Activated naive CD4-positive, alpha-beta T cell treated with anti-CD3 and anti-CD28 coated beads, Interleukin-2, amount 50 U/mL, for 24 hours (primary cell): ENCODE data around the gene HSFX2.
"Not testable (repeated sequence)": the region's sequence is repeated elsewhere in the genome, so short reads cannot be mapped to it uniquely, and the experiment has no call there.

Experiments used
- H3K27ac Mint-ChIP-seq: one replicate; pipeline ENCODE4 v1.8.0; 2021; ENCODE audit warnings: mild to moderate bottlenecking, mixed read lengths
- H3K27me3 Mint-ChIP-seq: one replicate; pipeline ENCODE4 v1.8.0; 2021; ENCODE audit warnings: mixed read lengths
- H3K36me3 Mint-ChIP-seq: one replicate; pipeline ENCODE4 v1.8.0; 2021; ENCODE audit warnings: mixed read lengths
- H3K4me1 Mint-ChIP-seq: one replicate; pipeline ENCODE4 v1.8.0; 2021; ENCODE audit warnings: mixed read lengths
- H3K4me3 Mint-ChIP-seq: one replicate; pipeline ENCODE4 v1.8.0; 2021; ENCODE audit warnings: mild to moderate bottlenecking, mixed read lengths
- H3K9me3 Mint-ChIP-seq: one replicate; pipeline ENCODE4 v1.8.0; 2021; ENCODE audit warnings: mixed read lengths

Gene HSFX2, protein sequence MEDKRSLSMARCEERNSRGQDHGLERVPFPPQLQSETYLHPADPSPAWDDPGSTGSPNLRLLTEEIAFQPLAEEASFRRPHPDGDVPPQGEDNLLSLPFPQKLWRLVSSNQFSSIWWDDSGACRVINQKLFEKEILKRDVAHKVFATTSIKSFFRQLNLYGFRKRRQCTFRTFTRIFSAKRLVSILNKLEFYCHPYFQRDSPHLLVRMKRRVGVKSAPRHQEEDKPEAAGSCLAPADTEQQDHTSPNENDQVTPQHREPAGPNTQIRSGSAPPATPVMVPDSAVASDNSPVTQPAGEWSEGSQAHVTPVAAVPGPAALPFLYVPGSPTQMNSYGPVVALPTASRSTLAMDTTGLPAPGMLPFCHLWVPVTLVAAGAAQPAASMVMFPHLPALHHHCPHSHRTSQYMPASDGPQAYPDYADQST

GRCh38 chrX:149595214-149595613, at the start of gene HSFX2:
Gene HSFX2 (minus strand): TSS chrX:149595314. CDS start chrX:149594700, 614 bp downstream.
- not testable (repeated sequence) for H3K9me3 Mint-ChIP-seq, H3K4me1 Mint-ChIP-seq, H3K27me3 Mint-ChIP-seq, H3K27ac Mint-ChIP-seq, H3K4me3 Mint-ChIP-seq, H3K36me3 Mint-ChIP-seq

DNA sequence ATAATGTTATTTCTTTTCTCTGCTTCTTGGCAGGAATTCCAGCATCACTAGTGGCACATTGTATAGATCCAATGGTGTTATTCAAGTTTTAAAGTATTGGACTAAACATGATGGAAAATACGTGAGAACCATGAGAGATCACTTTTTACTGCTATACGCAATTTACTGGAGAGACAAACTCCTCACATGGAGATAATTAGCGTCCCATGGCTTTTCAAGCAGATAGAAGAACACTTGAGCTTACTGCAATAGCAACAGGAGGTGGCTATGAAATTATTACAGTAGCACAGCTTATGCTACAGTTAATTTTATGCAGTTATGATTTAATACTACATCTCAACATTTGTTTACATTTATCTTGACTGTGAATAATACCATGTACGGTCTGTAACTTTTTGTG, 48.4 kb upstream of the HSFX2 start:
- no peak overlapping the region for H3K4me3 Mint-ChIP-seq
- no peaks in the 10 kb centered on the region for H3K9me3 Mint-ChIP-seq
- peaks cover 7% of the 10 kb centered on the region for H3K4me1 Mint-ChIP-seq
- H3K27ac Mint-ChIP-seq: no peak overlapping the region
- no peaks in the 10 kb centered on the region for H3K36me3 Mint-ChIP-seq
- no peaks in the 10 kb centered on the region for H3K27me3 Mint-ChIP-seq

GRCh38 chrX:149641835-149642234, 46.7 kb upstream of the HSFX2 start:
- Mint-ChIP-seq H3K9me3 (no peaks in the 10 kb centered on the region), H3K27me3 (no peaks in the 10 kb centered on the region), H3K4me3 (no peak overlapping the region), H3K27ac (peak overlapping the region; percentile 46), H3K4me1 (peaks cover 7% of the 10 kb centered on the region), H3K36me3 (no peaks in the 10 kb centered on the region)

GRCh38 chrX:149641432-149641831, 46.3 kb upstream of the HSFX2 start:
- Mint-ChIP-seq H3K27me3 (no peaks in the 10 kb centered on the region), H3K4me3 (no peak overlapping the region), H3K36me3 (no peaks in the 10 kb centered on the region), H3K27ac (peak overlapping the region; percentile 46), H3K4me1 (peaks cover 7% of the 10 kb centered on the region), H3K9me3 (no peaks in the 10 kb centered on the region)

- H3K27ac Mint-ChIP-seq: no peak overlapping the region
- H3K36me3 Mint-ChIP-seq: no peaks in the 10 kb centered on the region
- H3K4me1 Mint-ChIP-seq: peaks cover 7% of the 10 kb centered on the region
- H3K9me3 Mint-ChIP-seq: no peaks in the 10 kb centered on the region
- H3K4me3 Mint-ChIP-seq: no peak overlapping the region
- no peaks in the 10 kb centered on the region for H3K27me3 Mint-ChIP-seq
Measured at GRCh38 chrX:149639568-149639967, 44.5 kb upstream of the HSFX2 start.

GRCh38 chrX:149638860-149639259, 43.7 kb upstream of the HSFX2 start:
- no peak overlapping the region for H3K4me3 Mint-ChIP-seq
- H3K27me3 Mint-ChIP-seq: no peaks in the 10 kb centered on the region
- no peaks in the 10 kb centered on the region for H3K36me3 Mint-ChIP-seq
- H3K9me3 Mint-ChIP-seq: no peaks in the 10 kb centered on the region
- H3K27ac Mint-ChIP-seq: no peak overlapping the region
- peaks cover 7% of the 10 kb centered on the region for H3K4me1 Mint-ChIP-seq

DNA sequence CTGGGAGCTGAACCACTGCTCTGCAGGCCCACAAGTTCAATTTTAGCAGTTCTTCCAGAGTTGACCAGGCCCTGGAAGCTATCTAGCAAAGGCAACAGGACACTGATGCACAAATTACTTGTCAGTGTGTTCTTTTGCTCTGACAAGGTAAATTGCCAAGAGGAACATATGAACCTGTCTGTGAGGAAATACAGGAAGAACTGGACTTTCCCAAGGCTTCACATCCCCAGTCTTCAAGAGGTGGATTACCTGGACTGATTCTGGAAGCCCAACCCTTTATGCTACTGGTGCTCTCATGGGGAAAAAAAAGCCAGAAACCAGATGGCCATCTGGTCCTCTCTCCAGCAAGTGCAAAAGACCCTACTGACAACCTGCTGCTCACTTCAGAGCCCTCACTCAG, 38.4 kb upstream of the HSFX2 start:
- Mint-ChIP-seq H3K27ac (no peak overlapping the region), H3K4me3 (no peak overlapping the region)

GRCh38 chrX:149631234-149632165, 36.4 kb upstream of the HSFX2 start, which contains the start of gene TMEM185A:
Gene TMEM185A (minus strand): TSS chrX:149631792. CDS start chrX:149631580, 212 bp downstream.
- H3K4me3 Mint-ChIP-seq: peak within 1 kb of the TSS; percentile 94
- no peaks in the 10 kb centered on the region for H3K36me3 Mint-ChIP-seq
- H3K27ac Mint-ChIP-seq: peak within 1 kb of the TSS; percentile 84
- no peaks in the 10 kb centered on the region for H3K27me3 Mint-ChIP-seq
- no peaks in the 10 kb centered on the region for H3K9me3 Mint-ChIP-seq
- peaks cover 45% of the 10 kb centered on the region for H3K4me1 Mint-ChIP-seq

More for the DNA sequence above, 38.4 kb upstream of the HSFX2 start:
- H3K27me3 Mint-ChIP-seq: no peaks in the 10 kb centered on the region
- H3K9me3 Mint-ChIP-seq: no peaks in the 10 kb centered on the region
- no peaks in the 10 kb centered on the region for H3K36me3 Mint-ChIP-seq
- peaks cover 29% of the 10 kb centered on the region for H3K4me1 Mint-ChIP-seq

DNA sequence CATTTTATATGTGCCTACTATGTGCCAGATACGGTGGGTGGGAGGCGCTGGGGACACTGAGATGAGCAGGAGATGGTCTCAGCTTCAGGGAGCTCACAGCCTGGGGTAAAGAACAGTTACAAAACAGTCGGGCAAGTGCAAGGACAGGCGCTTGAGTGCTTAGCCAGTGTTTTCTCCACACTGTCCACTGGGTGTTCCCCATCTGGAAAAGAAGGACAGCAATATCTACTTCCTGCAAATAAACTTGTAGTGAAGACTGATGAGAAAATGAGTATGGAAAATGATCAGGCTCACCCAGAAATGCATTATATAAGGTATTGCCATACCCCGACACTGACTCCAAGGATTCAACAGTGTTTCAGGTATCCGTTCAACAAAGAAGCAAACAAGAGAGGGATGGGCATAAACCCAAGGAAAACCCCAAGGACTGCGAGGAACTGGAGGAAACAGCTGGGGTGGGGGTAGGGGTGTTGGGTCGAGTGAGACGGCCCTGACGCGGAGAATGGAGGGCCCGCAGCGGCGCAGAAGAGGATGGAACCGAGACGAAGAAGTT, 35.6 kb upstream of the HSFX2 start:
- peak overlapping the region; percentile 84 for H3K27ac Mint-ChIP-seq
- H3K4me3 Mint-ChIP-seq: peak overlapping the region; percentile 94
- no peaks in the 10 kb centered on the region for H3K36me3 Mint-ChIP-seq
- no peaks in the 10 kb centered on the region for H3K9me3 Mint-ChIP-seq
- H3K27me3 Mint-ChIP-seq: no peaks in the 10 kb centered on the region
- peaks cover 50% of the 10 kb centered on the region for H3K4me1 Mint-ChIP-seq

DNA sequence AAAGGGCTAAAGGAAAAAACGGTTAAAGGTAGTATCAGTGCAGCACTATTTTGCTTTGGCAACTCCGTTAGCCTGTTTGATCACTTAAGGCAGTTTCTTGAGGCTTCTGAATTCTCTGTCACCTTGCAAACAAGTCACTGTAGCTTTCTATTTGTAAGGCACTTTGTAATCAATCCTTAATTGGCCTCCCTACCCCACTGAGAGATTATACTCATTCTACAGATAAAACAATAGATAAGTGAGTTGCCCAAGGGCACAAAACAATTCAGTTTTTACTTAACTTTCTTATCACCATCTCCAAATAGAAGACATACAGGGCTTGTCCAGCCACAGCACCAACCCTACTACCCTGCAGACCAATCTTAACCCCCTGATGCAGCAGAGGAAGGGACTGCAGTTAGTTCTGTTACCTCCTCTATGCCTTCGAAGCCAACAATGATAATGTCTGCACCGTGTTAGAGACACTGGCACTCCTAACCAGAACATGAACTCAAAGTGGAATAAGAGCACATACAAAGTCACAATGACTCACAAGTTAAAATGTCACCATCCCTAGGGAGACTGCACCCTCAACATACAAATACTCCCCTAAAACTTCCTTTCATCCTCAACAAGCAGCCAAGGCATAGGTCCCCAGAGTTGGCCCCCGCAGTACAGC, 34.7 kb upstream of the HSFX2 start:
- Mint-ChIP-seq H3K27ac (peak overlapping the region; percentile 84), H3K27me3 (no peaks in the 10 kb centered on the region), H3K36me3 (no peaks in the 10 kb centered on the region), H3K4me3 (peak overlapping the region; percentile 94), H3K9me3 (no peaks in the 10 kb centered on the region), H3K4me1 (peaks cover 59% of the 10 kb centered on the region)

GRCh38 chrX:149628768-149629167, 33.7 kb upstream of the HSFX2 start:
- H3K27ac Mint-ChIP-seq: no peak overlapping the region

GRCh38 chrX:149628280-149628679, 33.2 kb upstream of the HSFX2 start:
- Mint-ChIP-seq H3K36me3 (no peaks in the 10 kb centered on the region), H3K9me3 (no peaks in the 10 kb centered on the region), H3K27me3 (no peaks in the 10 kb centered on the region), H3K27ac (no peak overlapping the region), H3K4me1 (peaks cover 71% of the 10 kb centered on the region), H3K4me3 (no peak overlapping the region)

More at GRCh38 chrX:149628768-149629167, 33.7 kb upstream of the HSFX2 start:
- Mint-ChIP-seq H3K36me3 (no peaks in the 10 kb centered on the region), H3K4me1 (peaks cover 69% of the 10 kb centered on the region), H3K9me3 (no peaks in the 10 kb centered on the region), H3K4me3 (no peak overlapping the region), H3K27me3 (no peaks in the 10 kb centered on the region)

GRCh38 chrX:149626829-149627228, 31.7 kb upstream of the HSFX2 start:
- H3K4me3 Mint-ChIP-seq, H3K9me3 Mint-ChIP-seq, H3K36me3 Mint-ChIP-seq, H3K27me3 Mint-ChIP-seq, H3K27ac Mint-ChIP-seq: not testable (repeated sequence)
- H3K4me1 Mint-ChIP-seq: peaks cover 73% of the 10 kb centered on the region

DNA sequence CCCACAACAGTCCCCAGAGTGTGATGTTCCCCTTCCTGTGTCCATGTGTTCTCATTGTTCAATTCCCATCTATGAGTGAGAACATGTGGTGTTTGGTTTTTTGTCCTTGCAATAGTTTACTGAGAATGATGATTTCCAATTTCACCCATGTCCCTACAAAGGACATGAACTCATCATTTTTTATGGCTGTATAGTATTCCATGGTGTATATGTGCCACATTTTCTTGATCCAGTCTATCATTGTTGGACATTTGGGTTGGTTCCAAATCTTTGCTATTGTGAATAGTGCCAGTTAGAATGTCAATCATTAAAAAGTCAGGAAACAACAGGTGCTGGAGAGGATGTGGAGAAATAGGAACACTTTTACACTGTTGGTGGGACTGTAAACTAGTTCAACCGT, 24.5 kb upstream of the HSFX2 start:
- peaks cover 42% of the 10 kb centered on the region for H3K4me1 Mint-ChIP-seq
- H3K9me3 Mint-ChIP-seq, H3K36me3 Mint-ChIP-seq, H3K4me3 Mint-ChIP-seq, H3K27ac Mint-ChIP-seq, H3K27me3 Mint-ChIP-seq: not testable (repeated sequence)

GRCh38 chrX:149618871-149619270, 23.8 kb upstream of the HSFX2 start:
- Mint-ChIP-seq H3K36me3 (no peaks in the 10 kb centered on the region), H3K27ac (no peak overlapping the region), H3K4me3 (no peak overlapping the region), H3K27me3 (no peaks in the 10 kb centered on the region), H3K4me1 (peaks cover 42% of the 10 kb centered on the region), H3K9me3 (no peaks in the 10 kb centered on the region)
